ENCODE results near the gene MT4. TPM values are rescaled to one million over a fixed set of nuclear protein-coding genes. Genes with fewer than 3 reads are reported as not detected.
"Not testable (repeated sequence)": the region's sequence is repeated elsewhere in the genome, so short reads cannot be mapped to it uniquely, and the experiment has no call there.

MT4 gene
- total RNA-seq, 1 donor from 2014 or later = not detected

DNA sequence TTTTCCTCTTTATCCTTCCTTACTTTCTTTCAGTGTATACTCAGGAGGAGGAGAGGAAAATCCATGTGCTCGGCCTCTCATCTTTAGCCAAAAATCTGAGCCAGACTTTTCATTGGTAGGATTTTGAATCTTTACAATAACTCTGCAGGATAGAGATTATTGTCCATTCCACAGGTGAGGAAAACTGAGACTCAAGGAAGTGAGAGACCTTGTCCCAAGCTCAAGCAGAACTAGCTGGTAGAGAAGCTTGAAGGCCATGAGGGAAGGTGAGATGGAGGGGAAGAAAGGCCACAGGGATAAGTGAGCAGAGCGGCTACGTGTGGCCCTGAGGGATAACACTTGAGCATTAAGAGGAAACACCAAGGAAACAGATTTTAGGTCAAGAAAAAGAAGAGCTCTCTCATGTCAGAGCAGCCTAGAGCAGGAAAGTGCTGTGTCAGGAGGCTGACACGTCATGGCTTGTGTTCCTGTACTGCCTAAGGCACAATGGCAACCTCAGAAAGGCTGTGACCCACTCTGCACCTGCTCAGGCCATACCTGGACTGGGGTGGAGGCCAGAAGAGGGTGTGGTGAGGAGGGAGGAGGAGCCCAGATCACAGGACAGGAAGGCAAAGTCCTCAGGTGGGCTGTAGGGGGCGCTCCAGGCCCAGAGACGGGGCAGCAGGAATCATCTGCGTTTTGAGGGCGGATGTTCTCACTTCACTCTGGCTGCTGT, 11.9 kb downstream of the MT4 start:
- TF ChIP-seq, protein P1, sequence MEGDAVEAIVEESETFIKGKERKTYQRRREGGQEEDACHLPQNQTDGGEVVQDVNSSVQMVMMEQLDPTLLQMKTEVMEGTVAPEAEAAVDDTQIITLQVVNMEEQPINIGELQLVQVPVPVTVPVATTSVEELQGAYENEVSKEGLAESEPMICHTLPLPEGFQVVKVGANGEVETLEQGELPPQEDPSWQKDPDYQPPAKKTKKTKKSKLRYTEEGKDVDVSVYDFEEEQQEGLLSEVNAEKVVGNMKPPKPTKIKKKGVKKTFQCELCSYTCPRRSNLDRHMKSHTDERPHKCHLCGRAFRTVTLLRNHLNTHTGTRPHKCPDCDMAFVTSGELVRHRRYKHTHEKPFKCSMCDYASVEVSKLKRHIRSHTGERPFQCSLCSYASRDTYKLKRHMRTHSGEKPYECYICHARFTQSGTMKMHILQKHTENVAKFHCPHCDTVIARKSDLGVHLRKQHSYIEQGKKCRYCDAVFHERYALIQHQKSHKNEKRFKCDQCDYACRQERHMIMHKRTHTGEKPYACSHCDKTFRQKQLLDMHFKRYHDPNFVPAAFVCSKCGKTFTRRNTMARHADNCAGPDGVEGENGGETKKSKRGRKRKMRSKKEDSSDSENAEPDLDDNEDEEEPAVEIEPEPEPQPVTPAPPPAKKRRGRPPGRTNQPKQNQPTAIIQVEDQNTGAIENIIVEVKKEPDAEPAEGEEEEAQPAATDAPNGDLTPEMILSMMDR (IDR thresholded peaks at IDR 0.05; ENCODE audit: unreplicated experiment) = peak; percentile 25
- Mint-ChIP-seq H3K27ac (no peak overlapping the region), H3K4me3 (no peak overlapping the region), H3K4me1 (no peaks in the 10 kb centered on the region), H3K36me3 (no peaks in the 10 kb centered on the region), H3K9me3 (peaks cover 24% of the 10 kb centered on the region), H3K27me3 (ENCODE audit: low read depth) (peaks cover 4% of the 10 kb centered on the region)
- peak in 1 of 2 experiments; percentile 54 for DNase-seq (ENCODE audit: low spot score in 2 of 2, unreplicated experiment in 2 of 2)

DNA sequence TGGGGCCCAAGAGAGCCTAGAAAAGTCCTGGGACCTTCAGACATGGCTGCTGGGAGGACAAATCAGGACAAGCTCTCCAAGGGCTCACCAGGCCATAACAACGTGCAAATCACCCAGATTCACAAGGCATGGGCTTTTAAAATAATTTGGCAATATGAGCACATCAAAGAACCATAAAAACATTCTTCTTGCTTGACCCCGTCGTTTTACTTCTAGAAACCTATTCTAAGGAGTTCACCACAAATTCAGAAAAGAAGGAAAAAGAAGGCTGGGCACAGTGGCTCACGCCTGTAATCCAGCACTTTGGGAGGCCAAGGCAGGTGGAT, 12.4 kb downstream of the MT4 start:
- peaks cover 5% of the 10 kb centered on the region for H3K27me3 Mint-ChIP-seq (ENCODE audit: low read depth)
- H3K4me3 Mint-ChIP-seq = no peak overlapping the region
- H3K4me1 Mint-ChIP-seq = no peaks in the 10 kb centered on the region
- TF ChIP-seq, protein P1 (IDR thresholded peaks at IDR 0.05; ENCODE audit: unreplicated experiment) = no peak
- H3K36me3 Mint-ChIP-seq = no peaks in the 10 kb centered on the region
- peaks cover 24% of the 10 kb centered on the region for H3K9me3 Mint-ChIP-seq
- no peak overlapping the region for H3K27ac Mint-ChIP-seq
- DNase-seq (ENCODE audit: low spot score in 2 of 2, unreplicated experiment in 2 of 2) = no peak

DNA sequence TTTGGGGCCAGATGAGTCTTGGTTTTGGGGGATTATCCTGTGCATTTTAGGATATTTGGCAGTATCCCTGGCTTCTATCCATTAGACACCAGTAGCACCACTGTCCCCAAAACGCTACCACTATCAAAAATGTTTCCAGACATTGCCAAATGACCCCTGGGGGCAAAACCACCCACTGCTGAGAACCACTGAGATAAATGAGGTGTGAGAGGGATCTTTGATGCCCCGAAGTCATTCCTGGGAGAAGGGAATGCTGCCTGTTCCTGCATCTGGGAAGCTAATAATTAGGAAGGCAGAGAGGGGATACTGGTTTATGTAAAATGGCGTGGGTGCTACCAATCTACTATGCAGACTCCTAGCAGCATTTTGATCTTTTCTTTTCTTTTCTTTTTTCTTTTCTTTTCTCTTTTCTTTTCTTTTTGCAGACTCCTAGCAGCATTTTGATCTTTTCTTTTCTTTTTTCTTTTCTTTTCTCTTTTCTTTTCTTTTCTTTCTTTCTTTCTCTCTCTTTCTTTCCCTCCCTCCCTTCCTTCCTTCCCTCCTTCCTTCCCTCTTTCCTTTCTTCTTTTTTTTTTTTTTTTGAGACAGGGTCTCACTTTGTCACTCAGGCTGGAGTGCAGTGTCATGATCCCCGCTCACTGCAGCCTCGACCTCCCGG, 15.6 kb downstream of the MT4 start:
- TF ChIP-seq, protein P1 (IDR thresholded peaks at IDR 0.05; ENCODE audit: unreplicated experiment) = no peak
- Mint-ChIP-seq H3K27ac (no peak overlapping the region), H3K36me3 (no peaks in the 10 kb centered on the region), H3K4me1 (peaks cover 13% of the 10 kb centered on the region), H3K27me3 (ENCODE audit: low read depth) (peaks cover 30% of the 10 kb centered on the region), H3K4me3 (no peak overlapping the region), H3K9me3 (peaks cover 14% of the 10 kb centered on the region)
- no peak for DNase-seq (ENCODE audit: low spot score in 2 of 2, unreplicated experiment in 2 of 2)

DNA sequence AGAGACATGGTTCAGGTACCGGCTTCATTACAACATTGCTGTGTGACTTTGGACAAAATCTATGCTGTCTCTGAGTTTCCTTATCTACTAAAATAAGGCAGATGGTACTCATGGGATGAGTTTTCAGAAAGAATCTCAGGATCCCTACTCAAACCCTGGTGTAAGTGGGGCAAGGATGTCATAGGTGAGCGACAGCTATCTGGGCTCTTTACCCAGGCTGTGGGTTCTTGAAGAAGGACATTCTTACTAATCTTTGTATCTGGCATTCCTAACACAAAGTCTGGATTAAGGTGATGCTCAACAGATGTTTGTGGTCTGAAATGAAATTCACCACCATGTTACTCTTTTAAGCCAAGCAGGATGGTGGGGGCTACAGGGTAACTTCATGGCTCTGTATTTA, 18.0 kb downstream of the MT4 start:
- Mint-ChIP-seq H3K4me1 (peaks cover 13% of the 10 kb centered on the region), H3K27me3 (ENCODE audit: low read depth) (peaks cover 54% of the 10 kb centered on the region)
- H3K4me3 Mint-ChIP-seq; H3K27ac Mint-ChIP-seq; DNase-seq (ENCODE audit: low spot score in 2 of 2, unreplicated experiment in 2 of 2); H3K36me3 Mint-ChIP-seq; H3K9me3 Mint-ChIP-seq: not testable (repeated sequence)

DNA sequence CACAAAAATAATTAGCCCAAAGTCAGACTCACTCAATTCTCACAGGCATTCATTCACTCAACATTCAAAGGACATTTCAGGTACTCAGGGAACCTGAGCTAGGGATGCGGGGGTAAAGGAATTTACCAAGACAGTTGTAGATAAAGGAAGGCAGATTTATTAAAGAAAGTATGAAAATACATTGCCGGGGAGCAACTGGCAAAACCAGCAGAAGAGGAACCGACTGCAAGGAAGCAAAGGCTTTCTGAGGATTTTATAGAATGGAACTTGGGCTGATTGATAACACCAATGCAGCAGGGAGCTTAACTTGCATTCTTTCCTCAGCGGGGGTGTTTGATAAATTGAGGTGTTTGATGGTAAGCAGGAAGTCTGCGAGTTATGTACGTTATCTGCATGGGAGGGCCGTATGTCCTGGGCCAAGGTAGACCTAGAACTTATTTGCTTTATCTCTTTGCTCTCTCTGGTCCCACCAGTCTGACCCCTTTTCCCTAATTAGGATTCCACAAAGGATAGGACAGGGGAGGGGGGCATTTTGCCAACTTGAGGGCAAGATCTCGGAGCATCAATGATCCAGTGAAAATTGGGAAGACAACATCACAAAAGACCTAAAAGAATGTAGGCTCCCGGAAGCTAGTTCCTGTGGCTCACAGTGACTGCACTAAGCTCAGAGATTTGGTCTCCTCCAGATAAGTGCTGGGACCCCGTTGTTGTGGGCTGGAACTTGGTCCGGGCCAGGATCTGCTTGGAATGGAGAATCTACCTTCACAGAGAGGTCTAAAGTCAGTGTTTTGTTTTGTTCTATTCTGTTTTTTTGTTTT, 18.7 kb downstream of the MT4 start:
- no peak for DNase-seq (ENCODE audit: low spot score in 2 of 2, unreplicated experiment in 2 of 2)
- no peaks in the 10 kb centered on the region for H3K36me3 Mint-ChIP-seq

More for the DNA sequence above, 18.7 kb downstream of the MT4 start:
- TF ChIP-seq, protein P1 (IDR thresholded peaks at IDR 0.05; ENCODE audit: unreplicated experiment) = no peak
- peaks cover 60% of the 10 kb centered on the region for H3K27me3 Mint-ChIP-seq (ENCODE audit: low read depth)
- H3K4me1 Mint-ChIP-seq = peaks cover 13% of the 10 kb centered on the region
- peak overlapping the region; percentile 67 for H3K27ac Mint-ChIP-seq
- H3K9me3 Mint-ChIP-seq = peaks cover 7% of the 10 kb centered on the region
- no peak overlapping the region for H3K4me3 Mint-ChIP-seq
